HCT116 (cell line): ENCODE data around the gene GLRA2. TPM values are rescaled to one million over a fixed set of nuclear protein-coding genes. Genes with fewer than 3 reads are reported as not detected.

Source experiments
- ATAC-seq: fragments of 200-7000 bp; cut with Tn5 transposase; 2 replicates; pipeline ENCODE4 v1.9.1; 2020; ENCODE audit warnings: mild to moderate bottlenecking, moderate library complexity
- BruUV-seq: library from RNA; stranded (reverse); fragments of 400-500 nt; replicated peaks from 2 replicates; lab custom pipeline; 2021; lab: Mats Ljungman, UMichigan
- CTCF ChIA-PET: fragments of 300-600 bp; sonication (Branson Sonifier 250); formaldehyde crosslinking; loops from one replicate; lab custom pipeline; 2021; ENCODE audit warnings: antibody characterized with exemption; lab: Charles Lee
- POLR2A ChIA-PET: fragments of 300-600, 350-600 bp; sonication (Branson Sonifier 250); formaldehyde crosslinking; loops from one replicate; lab custom pipeline; 2021; ENCODE audit warnings: antibody characterized with exemption; lab: Charles Lee
- RAD21 ChIA-PET, 2 experiments: fragments of 300-600 bp; sonication (Branson Sonifier 250); formaldehyde crosslinking; loops; one replicate each; lab custom pipeline; 2023; ENCODE audit warnings: low total read pairs in 2 of 2; ENCODE audit not compliant: uncharacterized antibody in 2 of 2, unreplicated experiment in 2 of 2, low non-redundant PET in 1 of 2; lab: Charles Lee
- DNase-seq: peaks from one replicate; pipeline ENCODE4 v3.0.0-alpha.2; 2010; ENCODE audit warnings: low read depth, low spot score
- H2AFZ ChIP-seq: fragments of 200-600 bp; shearing (Covaris generic), sonication (generic); 2 replicates; pipeline ENCODE4 v1.6.1; 2017; ENCODE audit warnings: low read depth, mixed run types, mixed read lengths, antibody characterized with exemption, low read length; ENCODE audit not compliant: poor library complexity, severe bottlenecking
- H3K27ac ChIP-seq: 2 replicates; pipeline ENCODE4 v1.5.1; 2012; ENCODE audit warnings: low read depth, low read length
- H3K27me3 ChIP-seq: fragments of 200-600 bp; sonication (generic); 2 replicates; pipeline ENCODE4 v1.6.1; 2016; ENCODE audit warnings: mixed run types, low read length, mixed read lengths; ENCODE audit not compliant: insufficient read depth
- H3K36me3 ChIP-seq, 2 experiments: fragments of 200-500 bp in 1 of 2; fragments of 200-600 bp in 1 of 2; sonication (Bioruptor generic) in 1 of 2; sonication (generic) in 1 of 2; 2 replicates each; pipeline versions ENCODE4 v1.5.1 to v1.6.1; 2014 to 2016; ENCODE audit warnings: low read length in 2 of 2, inconsistent platforms in 1 of 2, mixed read lengths in 1 of 2, mixed run types in 1 of 2; ENCODE audit not compliant: insufficient read depth in 2 of 2, control insufficient read depth in 1 of 2
- H3K4me1 ChIP-seq, 2 experiments: fragments of 200-600 bp in 1 of 2; sonication (generic) in 1 of 2; 2 replicates each; pipeline versions ENCODE4 v1.5.1 to v1.6.1; 2012 to 2017; ENCODE audit warnings: low read length in 2 of 2, inconsistent platforms in 1 of 2, mild to moderate bottlenecking in 1 of 2, mixed read lengths in 1 of 2, mixed run types in 1 of 2, moderate library complexity in 1 of 2; ENCODE audit not compliant: insufficient read depth in 2 of 2, control insufficient read depth in 1 of 2
- H3K4me2 ChIP-seq: fragments of 200-600 bp; sonication (generic); 2 replicates; pipeline ENCODE4 v1.6.1; 2017; ENCODE audit warnings: mixed run types, low read length, mixed read lengths
- H3K4me3 ChIP-seq, 2 experiments: fragments of 200-600 bp in 1 of 2; sonication (generic) in 1 of 2; replicated peaks in 1 of 2; 2 replicates each; pipeline ENCODE4 v1.5.1; 2011 to 2016; ENCODE audit warnings: low read length in 2 of 2, control low read depth in 1 of 2, low read depth in 1 of 2, mild to moderate bottlenecking in 1 of 2, mixed read lengths in 1 of 2, mixed run types in 1 of 2
- H3K79me2 ChIP-seq: fragments of 200-600 bp; sonication (generic); 2 replicates; pipeline ENCODE4 v1.6.1; 2017; ENCODE audit warnings: mild to moderate bottlenecking, mixed run types, low read length, moderate library complexity, mixed read lengths; ENCODE audit not compliant: insufficient read depth
- H3K9ac ChIP-seq: fragments of 200-600 bp; sonication (generic); 2 replicates; pipeline ENCODE4 v1.6.1; 2016; ENCODE audit warnings: low read length, mixed read lengths
- H3K9me2 ChIP-seq: fragments of 200-600 bp; sonication (generic), shearing (Covaris generic); 2 replicates; pipeline ENCODE4 v1.6.1; 2017; ENCODE audit warnings: mixed run types, mild to moderate bottlenecking, moderate library complexity; ENCODE audit not compliant: insufficient read depth
- H3K9me3 ChIP-seq, 2 experiments: fragments of 200-500 bp in 1 of 2; fragments of 200-600 bp in 1 of 2; sonication (Bioruptor generic) in 1 of 2; sonication (generic) in 1 of 2; 2 replicates each; pipeline ENCODE4 v1.6.1; 2014 to 2017; ENCODE audit warnings: low read length in 2 of 2, mixed read lengths in 2 of 2, inconsistent platforms in 1 of 2, low read depth in 1 of 2, mild to moderate bottlenecking in 1 of 2, mixed run types in 1 of 2, moderate library complexity in 1 of 2; ENCODE audit not compliant: control insufficient read depth in 1 of 2, insufficient read depth in 1 of 2
- H4K20me1 ChIP-seq: fragments of 200-600 bp; sonication (generic), shearing (Covaris generic); 2 replicates; pipeline ENCODE4 v1.6.1; 2017; ENCODE audit warnings: mixed run types, mild to moderate bottlenecking, moderate library complexity; ENCODE audit not compliant: insufficient read depth
- CBX3 ChIP-seq: IDR thresholded peaks from 2 replicates; pipeline ENCODE4 v1.6.1; 2012; ENCODE audit warnings: low read depth
- CEBPB ChIP-seq: IDR thresholded peaks from 2 replicates; pipeline ENCODE4 v1.6.1; 2012; ENCODE audit warnings: low read depth
- ELF1 ChIP-seq: IDR thresholded peaks from 2 replicates; pipeline ENCODE4 v1.6.1; 2012; ENCODE audit warnings: low read depth, borderline replicate concordance
- EZH2 ChIP-seq: fragments of 200-600 bp; sonication (generic); IDR thresholded peaks from 2 replicates; pipeline ENCODE4 v1.6.1; 2017; ENCODE audit warnings: antibody characterized with exemption, mixed run types
- EZH2phosphoT487 ChIP-seq: fragments of 200-600 bp; IDR thresholded peaks from 2 replicates; pipeline ENCODE4 v1.6.1; 2018; ENCODE audit warnings: antibody characterized with exemption, borderline replicate concordance
- FOSL1 ChIP-seq: IDR thresholded peaks from 2 replicates; pipeline ENCODE4 v1.6.1; 2012; ENCODE audit warnings: low read depth
- JUND ChIP-seq: IDR thresholded peaks from 2 replicates; pipeline ENCODE4 v1.6.1; 2012
- MAX ChIP-seq: IDR thresholded peaks from 2 replicates; pipeline ENCODE4 v1.6.1; 2012
- POLR2A ChIP-seq: IDR thresholded peaks from 2 replicates; pipeline ENCODE4 v1.7.0; 2011; ENCODE audit warnings: borderline replicate concordance; ENCODE audit not compliant: insufficient read depth, insufficient read length; ENCODE audit errors: extremely low read depth
- POLR2AphosphoS5 ChIP-seq: IDR thresholded peaks from 2 replicates; pipeline ENCODE4 v1.6.1; 2011; ENCODE audit warnings: mild to moderate bottlenecking, low read depth, low read length, moderate library complexity
- RAD21 ChIP-seq: IDR thresholded peaks from 2 replicates; pipeline ENCODE4 v1.6.1; 2012; ENCODE audit warnings: low read depth, mild to moderate bottlenecking
- SRF ChIP-seq: IDR thresholded peaks from 2 replicates; pipeline ENCODE4 v1.6.1; 2012; ENCODE audit warnings: low read depth
- ZBTB33 ChIP-seq: IDR thresholded peaks from 2 replicates; pipeline ENCODE4 v1.6.1; 2011; ENCODE audit warnings: mild to moderate bottlenecking, low read length, moderate library complexity; ENCODE audit not compliant: insufficient replicate concordance; ENCODE audit errors: extremely low read depth
- ZFX ChIP-seq: fragments of 450-650 bp; IDR thresholded peaks from 2 replicates; pipeline ENCODE4 v1.6.1; 2017
- ZNF274 ChIP-seq: fragments of 200-500 bp; sonication (Bioruptor generic); IDR thresholded peaks from 2 replicates; pipeline ENCODE4 v1.6.1; 2014; ENCODE audit warnings: mild to moderate bottlenecking, low read depth, low read length, inconsistent platforms
- intact Hi-C: fragments of 100-400 bp; cut with micrococcal nuclease; formaldehyde crosslinking; loops from 2 replicates; pipeline ENCODE4 v1.10.0; 2022
- total RNA-seq: library from RNA; stranded (reverse); gene quantifications from one replicate; pipeline ENCODE4 v1.2.1, GENCODE V29; 2021; ENCODE audit not compliant: unreplicated experiment

Gene GLRA2
- total RNA-seq, 1 experiment from 2014 or later: not detected

GRCh38 chrX:14672611-14673172 lies 143.4 kb downstream of the GLRA2 start:
- intact Hi-C loops: no loop called here
- TF ChIP-seq FOSL1 (no peak), JUND (no peak), SRF (no peak), EZH2phosphoT487 (no peak), RAD21 (no peak), MAX (no peak), EZH2 (no peak), ELF1 (no peak), ZNF274 (no peak), ZFX (no peak), ZBTB33 (no peak), CEBPB (no peak), POLR2AphosphoS5 (no peak), CBX3 (no peak), POLR2A (no peak)
- no peaks in the 10 kb centered on the region for H3K9me2 ChIP-seq
- ChIA-PET CTCF (no interaction called here), POLR2A (no interaction called here), RAD21 (no interaction called here)
- H3K4me2 ChIP-seq: no peak overlapping the region
- H3K4me3 ChIP-seq: no peak overlapping the region
- ATAC-seq (no peak), DNase-seq (no peak)
- no peak overlapping the region for H3K27ac ChIP-seq
- BruUV-seq: no TSS peak
- no peaks in the 10 kb centered on the region for H3K36me3 ChIP-seq
- no peaks in the 10 kb centered on the region for H3K9me3 ChIP-seq
- H3K27me3 ChIP-seq: no peaks in the 10 kb centered on the region
- H4K20me1 ChIP-seq: no peaks in the 10 kb centered on the region
- no peak overlapping the region for H2AFZ ChIP-seq
- peaks cover 5 to 12% of the 10 kb centered on the region in 2 experiments; a peak in 3 of 4 replicates for H3K4me1 ChIP-seq
- H3K79me2 ChIP-seq: no peaks in the 10 kb centered on the region
- H3K9ac ChIP-seq: no peak overlapping the region
